IMR-90 (cell line): ENCODE results near the gene GMNC.

Experiments used
- CTCF ChIP-seq: conservative IDR thresholded peaks from 2 replicates; pipeline ENCODE4 v1.5.1; 2012; ENCODE audit warnings: mild to moderate bottlenecking, low read depth, low read length, improper control_type of control experiment
- POLR2A ChIP-seq: IDR thresholded peaks from 2 replicates; pipeline ENCODE4 v1.6.1; 2012; ENCODE audit warnings: mild to moderate bottlenecking, low read depth, low read length
- USF2 ChIP-seq: fragments of 150-350 bp; IDR thresholded peaks from 2 replicates; pipeline ENCODE4 v1.6.1; 2017; ENCODE audit warnings: mild to moderate bottlenecking, antibody characterized with exemption, low read length, low read depth

- TF ChIP-seq CTCF, result no peak
- no peak for TF ChIP-seq POLR2A
- no peak for TF ChIP-seq USF2
Measured at GRCh38 chr3:190848870-190849269, 13.6 kb downstream of the GMNC start.
